Calu3 (cell line): Measurements from ENCODE around the gene TSPAN4. TPM values are rescaled to one million over a fixed set of nuclear protein-coding genes. Genes with fewer than 3 reads are reported as not detected.

Experiments
- BruUV-seq: library from RNA; stranded (reverse); fragments of 400-500 nt; replicated peaks from 2 replicates; lab custom pipeline; 2021; lab: Mats Ljungman, UMichigan
- CTCF ChIA-PET: fragments of 300-600 bp; sonication (Branson Sonifier 250); formaldehyde crosslinking; loops from one replicate; lab custom pipeline; 2022; ENCODE audit warnings: antibody characterized with exemption; lab: Charles Lee
- DNase-seq: peaks from one replicate; pipeline ENCODE4 v3.0.0; 2022
- H3K27ac Mint-ChIP-seq: one replicate; pipeline ENCODE4 v1.8.0; 2022; ENCODE audit warnings: mixed read lengths; ENCODE audit not compliant: unreplicated experiment
- H3K27me3 Mint-ChIP-seq: one replicate; pipeline ENCODE4 v1.8.0; 2022; ENCODE audit warnings: mixed read lengths; ENCODE audit not compliant: unreplicated experiment
- H3K36me3 Mint-ChIP-seq: one replicate; pipeline ENCODE4 v1.8.0; 2022; ENCODE audit warnings: mild to moderate bottlenecking, moderate library complexity, mixed read lengths; ENCODE audit not compliant: insufficient read depth, unreplicated experiment
- H3K4me1 Mint-ChIP-seq: one replicate; pipeline ENCODE4 v1.8.0; 2022; ENCODE audit warnings: mild to moderate bottlenecking, low read depth, mixed read lengths; ENCODE audit not compliant: unreplicated experiment
- H3K4me3 Mint-ChIP-seq: one replicate; pipeline ENCODE4 v1.8.0; 2022; ENCODE audit warnings: mild to moderate bottlenecking, low read depth, moderate library complexity, mixed read lengths; ENCODE audit not compliant: unreplicated experiment
- H3K9me3 Mint-ChIP-seq: one replicate; pipeline ENCODE4 v1.8.0; 2022; ENCODE audit warnings: low read depth, mixed read lengths; ENCODE audit not compliant: unreplicated experiment
- CTCF ChIP-seq: fragments of 200-600 bp; IDR thresholded peaks from one replicate; pipeline ENCODE4 v1.8.0; 2022; ENCODE audit warnings: antibody characterized with exemption; ENCODE audit not compliant: unreplicated experiment
- intact Hi-C: fragments of 100-400 bp; cut with micrococcal nuclease; formaldehyde crosslinking; loops from one replicate; pipeline ENCODE4 v1.10.0; 2022; ENCODE audit not compliant: unreplicated experiment
- total RNA-seq: library from RNA; stranded (reverse); gene quantifications from 2 replicates; pipeline ENCODE4 v1.2.3, GENCODE V29; 2022

The TSPAN4 gene
- total RNA-seq, 1 experiment from 2014 or later = 36.3 TPM

GRCh38 chr11:900545-900944 lies 57.9 kb downstream of the TSPAN4 start:
- Mint-ChIP-seq H3K4me1 (no peaks in the 10 kb centered on the region), H3K4me3 (no peak overlapping the region), H3K36me3 (peaks cover 26% of the 10 kb centered on the region), H3K27me3 (no peaks in the 10 kb centered on the region), H3K9me3 (no peaks in the 10 kb centered on the region), H3K27ac (no peak overlapping the region)
- CTCF ChIA-PET = no interaction called here
- no peak for DNase-seq
- no TSS peak for BruUV-seq
- TF ChIP-seq CTCF = no peak
- intact Hi-C loops = no loop called here

- Mint-ChIP-seq H3K27me3 (no peaks in the 10 kb centered on the region), H3K4me1 (no peaks in the 10 kb centered on the region), H3K9me3 (no peaks in the 10 kb centered on the region), H3K36me3 (peaks cover 24% of the 10 kb centered on the region), H3K27ac (no peak overlapping the region), H3K4me3 (no peak overlapping the region)
- CTCF ChIA-PET = no interaction called here
- no peak for DNase-seq
- intact Hi-C loops = no loop called here
- TF ChIP-seq CTCF = no peak
- no TSS peak for BruUV-seq
Observed at GRCh38 chr11:901452-902061, 58.9 kb downstream of the TSPAN4 start.

GRCh38 chr11:904380-904779 lies 61.7 kb downstream of the TSPAN4 start:
- Mint-ChIP-seq H3K4me1 (no peaks in the 10 kb centered on the region), H3K27me3 (no peaks in the 10 kb centered on the region), H3K4me3 (no peak overlapping the region), H3K27ac (no peak overlapping the region), H3K36me3 (peaks cover 15% of the 10 kb centered on the region), H3K9me3 (no peaks in the 10 kb centered on the region)
- no peak for TF ChIP-seq CTCF
- no TSS peak for BruUV-seq
- no peak for DNase-seq
- intact Hi-C loops = no loop called here
- CTCF ChIA-PET = no interaction called here

GRCh38 chr11:905952-906351 lies 63.3 kb downstream of the TSPAN4 start:
- no peak for DNase-seq
- no TSS peak for BruUV-seq
- CTCF ChIA-PET = no interaction called here
- no peaks in the 10 kb centered on the region for H3K9me3 Mint-ChIP-seq
- H3K4me1 Mint-ChIP-seq = no peaks in the 10 kb centered on the region
- H3K4me3 Mint-ChIP-seq = no peak overlapping the region
- H3K36me3 Mint-ChIP-seq = peaks cover 19% of the 10 kb centered on the region
- H3K27ac Mint-ChIP-seq = no peak overlapping the region
- no peak for TF ChIP-seq CTCF
- H3K27me3 Mint-ChIP-seq = no peaks in the 10 kb centered on the region
- intact Hi-C loops = no loop called here
